Keratinocyte (primary cell): Measurements from ENCODE around the gene PRKCI.

Experiments used
- EZH2 ChIP-seq: IDR thresholded peaks from one replicate; pipeline ENCODE4 v1.6.1; 2012; ENCODE audit warnings: inconsistent platforms, mild to moderate bottlenecking, low read length, moderate library complexity
- TF ChIP-seq, protein P1 (sequence below), 3 experiments: IDR thresholded peaks in 1 of 3; conservative IDR thresholded peaks in 1 of 3; optimal IDR thresholded peaks in 1 of 3; 2 replicates in 2 of 3; 3 replicates in 1 of 3; pipeline versions ENCODE3 to v1.5.1; 2011; ENCODE audit warnings: low read length in 3 of 3, mild to moderate bottlenecking in 3 of 3, moderate library complexity in 2 of 3, control low read depth in 1 of 3, inconsistent platforms in 1 of 3; ENCODE audit not compliant: insufficient read depth in 2 of 3; ENCODE audit errors: extremely low read depth in 1 of 3

- TF ChIP-seq, protein P1, sequence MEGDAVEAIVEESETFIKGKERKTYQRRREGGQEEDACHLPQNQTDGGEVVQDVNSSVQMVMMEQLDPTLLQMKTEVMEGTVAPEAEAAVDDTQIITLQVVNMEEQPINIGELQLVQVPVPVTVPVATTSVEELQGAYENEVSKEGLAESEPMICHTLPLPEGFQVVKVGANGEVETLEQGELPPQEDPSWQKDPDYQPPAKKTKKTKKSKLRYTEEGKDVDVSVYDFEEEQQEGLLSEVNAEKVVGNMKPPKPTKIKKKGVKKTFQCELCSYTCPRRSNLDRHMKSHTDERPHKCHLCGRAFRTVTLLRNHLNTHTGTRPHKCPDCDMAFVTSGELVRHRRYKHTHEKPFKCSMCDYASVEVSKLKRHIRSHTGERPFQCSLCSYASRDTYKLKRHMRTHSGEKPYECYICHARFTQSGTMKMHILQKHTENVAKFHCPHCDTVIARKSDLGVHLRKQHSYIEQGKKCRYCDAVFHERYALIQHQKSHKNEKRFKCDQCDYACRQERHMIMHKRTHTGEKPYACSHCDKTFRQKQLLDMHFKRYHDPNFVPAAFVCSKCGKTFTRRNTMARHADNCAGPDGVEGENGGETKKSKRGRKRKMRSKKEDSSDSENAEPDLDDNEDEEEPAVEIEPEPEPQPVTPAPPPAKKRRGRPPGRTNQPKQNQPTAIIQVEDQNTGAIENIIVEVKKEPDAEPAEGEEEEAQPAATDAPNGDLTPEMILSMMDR (optimal IDR thresholded peaks at IDR 0.05 in 1 of 3, IDR thresholded peaks at IDR 0.05 in 1 of 3, conservative IDR thresholded peaks at IDR 0.05 in 1 of 3; ENCODE audit: extremely low read depth in 1 of 3, insufficient read depth in 2 of 3, low read length in 3 of 3): no peak
- TF ChIP-seq EZH2: no peak
Measured at GRCh38 chr3:170296703-170297102, 74.5 kb downstream of the PRKCI start.
